HG03342 (cell line): ENCODE results near the gene MYH15.

Source experiments
- ATAC-seq: cut with Tn5 transposase; IDR thresholded peaks from one replicate; pipeline ENCODE4 v1.9.1; 2021; ENCODE audit warnings: mild to moderate bottlenecking, moderate library complexity; ENCODE audit not compliant: unreplicated experiment

The MYH15 gene

GRCh38 chr3:108342837-108343486, 167.4 kb downstream of the MYH15 start:
- peak; percentile 68 for ATAC-seq

- no peak for ATAC-seq
Observed at GRCh38 chr3:108341911-108342310, 168.5 kb downstream of the MYH15 start.

- ATAC-seq = peak; percentile 46
Observed at GRCh38 chr3:108338901-108339545, 171.4 kb downstream of the MYH15 start.

GRCh38 chr3:108334701-108335100, 175.7 kb downstream of the MYH15 start:
- ATAC-seq = no peak

GRCh38 chr3:108333961-108334360, 176.4 kb downstream of the MYH15 start:
- ATAC-seq = no peak

GRCh38 chr3:108331792-108332191, 178.6 kb downstream of the MYH15 start:
- ATAC-seq = no peak
